Measurements from ENCODE around the gene INHBE. TPM values are rescaled to one million over a fixed set of nuclear protein-coding genes. Genes with fewer than 3 reads are reported as not detected.

The INHBE gene
- polyA plus RNA-seq, 1 donor from 2014 or later, result 2.3 TPM

GRCh38 chr12:57465747-57466505 lies 10.8 kb downstream of the INHBE start:
- TF ChIP-seq EP300 (conservative IDR thresholded peaks at IDR 0.05; ENCODE audit: poor library complexity, severe bottlenecking), result no peak
- TF ChIP-seq SMC3 (conservative IDR thresholded peaks at IDR 0.05; ENCODE audit: poor library complexity), result no peak
- TF ChIP-seq TAF1 (IDR thresholded peaks at IDR 0.05; ENCODE audit: low read depth), result no peak
- no peak for TF ChIP-seq MXI1 (conservative IDR thresholded peaks at IDR 0.05; ENCODE audit: poor library complexity, severe bottlenecking)
- no peak for TF ChIP-seq EZH2 (IDR thresholded peaks at IDR 0.05; ENCODE audit: borderline replicate concordance, insufficient read depth, low read length, poor library complexity, severe bottlenecking)
- no peak for TF ChIP-seq POLR2AphosphoS5 (IDR thresholded peaks at IDR 0.05)
- TF ChIP-seq, protein P1, sequence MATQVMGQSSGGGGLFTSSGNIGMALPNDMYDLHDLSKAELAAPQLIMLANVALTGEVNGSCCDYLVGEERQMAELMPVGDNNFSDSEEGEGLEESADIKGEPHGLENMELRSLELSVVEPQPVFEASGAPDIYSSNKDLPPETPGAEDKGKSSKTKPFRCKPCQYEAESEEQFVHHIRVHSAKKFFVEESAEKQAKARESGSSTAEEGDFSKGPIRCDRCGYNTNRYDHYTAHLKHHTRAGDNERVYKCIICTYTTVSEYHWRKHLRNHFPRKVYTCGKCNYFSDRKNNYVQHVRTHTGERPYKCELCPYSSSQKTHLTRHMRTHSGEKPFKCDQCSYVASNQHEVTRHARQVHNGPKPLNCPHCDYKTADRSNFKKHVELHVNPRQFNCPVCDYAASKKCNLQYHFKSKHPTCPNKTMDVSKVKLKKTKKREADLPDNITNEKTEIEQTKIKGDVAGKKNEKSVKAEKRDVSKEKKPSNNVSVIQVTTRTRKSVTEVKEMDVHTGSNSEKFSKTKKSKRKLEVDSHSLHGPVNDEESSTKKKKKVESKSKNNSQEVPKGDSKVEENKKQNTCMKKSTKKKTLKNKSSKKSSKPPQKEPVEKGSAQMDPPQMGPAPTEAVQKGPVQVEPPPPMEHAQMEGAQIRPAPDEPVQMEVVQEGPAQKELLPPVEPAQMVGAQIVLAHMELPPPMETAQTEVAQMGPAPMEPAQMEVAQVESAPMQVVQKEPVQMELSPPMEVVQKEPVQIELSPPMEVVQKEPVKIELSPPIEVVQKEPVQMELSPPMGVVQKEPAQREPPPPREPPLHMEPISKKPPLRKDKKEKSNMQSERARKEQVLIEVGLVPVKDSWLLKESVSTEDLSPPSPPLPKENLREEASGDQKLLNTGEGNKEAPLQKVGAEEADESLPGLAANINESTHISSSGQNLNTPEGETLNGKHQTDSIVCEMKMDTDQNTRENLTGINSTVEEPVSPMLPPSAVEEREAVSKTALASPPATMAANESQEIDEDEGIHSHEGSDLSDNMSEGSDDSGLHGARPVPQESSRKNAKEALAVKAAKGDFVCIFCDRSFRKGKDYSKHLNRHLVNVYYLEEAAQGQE (IDR thresholded peaks at IDR 0.05; ENCODE audit: borderline replicate concordance), result no peak
- TF ChIP-seq CTCF (IDR thresholded peaks at IDR 0.05; ENCODE audit: poor library complexity, severe bottlenecking), result no peak
- no peak for TF ChIP-seq RAD21 (conservative IDR thresholded peaks at IDR 0.05)
- Histone ChIP-seq H3F3A (ENCODE audit: insufficient read depth, low read length, poor library complexity, severe bottlenecking) (no peaks in the 10 kb centered on the region), H3K9me2 (ENCODE audit: insufficient read depth, low read length) (no peaks in the 10 kb centered on the region)

DNA sequence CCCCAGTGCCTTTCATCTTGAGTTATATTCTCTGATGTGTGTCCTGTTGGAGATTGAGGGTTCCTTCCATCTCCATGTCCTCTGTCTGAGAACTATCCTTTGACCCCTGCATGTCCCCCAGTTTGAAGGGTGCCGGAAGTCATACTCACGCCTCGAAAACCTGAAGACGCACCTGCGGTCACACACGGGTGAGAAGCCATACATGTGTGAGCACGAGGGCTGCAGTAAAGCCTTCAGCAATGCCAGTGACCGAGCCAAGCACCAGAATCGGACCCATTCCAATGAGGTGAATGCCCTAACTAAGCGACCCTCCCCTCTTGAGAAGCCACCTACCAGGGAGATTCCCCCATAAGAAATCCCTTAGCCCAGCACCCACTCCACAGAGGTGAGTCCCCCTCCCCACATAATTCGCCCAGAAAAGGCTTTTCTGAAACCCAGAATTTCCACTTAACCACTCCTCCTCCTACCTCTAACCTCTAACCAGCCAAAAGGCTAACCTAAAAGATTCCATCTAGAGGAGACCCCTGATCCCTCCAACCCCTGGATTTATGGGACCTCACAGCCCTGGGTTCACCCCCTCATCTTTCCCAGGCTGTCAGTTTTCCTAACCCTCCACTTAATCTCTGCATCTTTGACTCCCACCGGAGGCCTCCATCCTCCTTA lies 12.2 kb downstream of the INHBE start:
- Histone ChIP-seq H3K9me3 (ENCODE audit: low read length) (no peaks in the 10 kb centered on the region), H3K27ac (ENCODE audit: low read length) (no peak overlapping the region), H3K79me2 (replicated peaks; ENCODE audit: insufficient read depth, low read length) (no peaks in the 10 kb centered on the region), H3K36me3 (ENCODE audit: insufficient read depth, low read length) (no peaks in the 10 kb centered on the region), H3K9ac (ENCODE audit: low read length) (no peak overlapping the region), H3K27me3 (ENCODE audit: insufficient read depth, low read depth, low read length) (peaks cover 29% of the 10 kb centered on the region), H3K4me2 (ENCODE audit: low read length) (no peak overlapping the region), H2AFZ (ENCODE audit: low read depth, low read length) (no peak overlapping the region), H4K20me1 (ENCODE audit: insufficient read depth) (no peaks in the 10 kb centered on the region), H3K9me2 (ENCODE audit: insufficient read depth, low read length) (no peaks in the 10 kb centered on the region), H3K4me3 (ENCODE audit: low read length) (no peak overlapping the region), H3F3A (ENCODE audit: insufficient read depth, low read length, poor library complexity, severe bottlenecking) (no peaks in the 10 kb centered on the region)
- no peak for TF ChIP-seq POLR2AphosphoS5 (IDR thresholded peaks at IDR 0.05)
- no peak for TF ChIP-seq SMC3 (conservative IDR thresholded peaks at IDR 0.05; ENCODE audit: poor library complexity)
- TF ChIP-seq, protein P1 (IDR thresholded peaks at IDR 0.05; ENCODE audit: borderline replicate concordance), result no peak
- no peak for TF ChIP-seq MXI1 (conservative IDR thresholded peaks at IDR 0.05; ENCODE audit: poor library complexity, severe bottlenecking)
- no peak for TF ChIP-seq CTCF (IDR thresholded peaks at IDR 0.05; ENCODE audit: poor library complexity, severe bottlenecking)
- no peak for TF ChIP-seq EP300 (conservative IDR thresholded peaks at IDR 0.05; ENCODE audit: poor library complexity, severe bottlenecking)
- no peak for TF ChIP-seq EZH2 (IDR thresholded peaks at IDR 0.05; ENCODE audit: borderline replicate concordance, insufficient read depth, low read length, poor library complexity, severe bottlenecking)
- no peak for TF ChIP-seq TAF1 (IDR thresholded peaks at IDR 0.05; ENCODE audit: low read depth)
- TF ChIP-seq RAD21 (conservative IDR thresholded peaks at IDR 0.05), result no peak

More at GRCh38 chr12:57465747-57466505, 10.8 kb downstream of the INHBE start:
- Histone ChIP-seq H2AFZ (ENCODE audit: low read depth, low read length) (no peak overlapping the region), H3K27ac (ENCODE audit: low read length) (no peak overlapping the region), H3K36me3 (ENCODE audit: insufficient read depth, low read length) (no peaks in the 10 kb centered on the region), H4K20me1 (ENCODE audit: insufficient read depth) (no peaks in the 10 kb centered on the region), H3K4me2 (ENCODE audit: low read length) (no peak overlapping the region), H3K79me2 (replicated peaks; ENCODE audit: insufficient read depth, low read length) (no peaks in the 10 kb centered on the region), H3K4me3 (ENCODE audit: low read length) (no peak overlapping the region), H3K27me3 (ENCODE audit: insufficient read depth, low read depth, low read length) (peaks cover 29% of the 10 kb centered on the region), H3K9me3 (ENCODE audit: low read length) (no peaks in the 10 kb centered on the region), H3K9ac (ENCODE audit: low read length) (no peak overlapping the region)

Data from neural cell (in vitro differentiated cells).